GM12872 (cell line): ENCODE results near the gene CYTH3.

ENCODE experiments used
- TF ChIP-seq, protein P1 (sequence below): IDR thresholded peaks from 3 replicates; pipeline ENCODE4 v1.5.1; 2011; ENCODE audit warnings: low read depth, mild to moderate bottlenecking, low read length, moderate library complexity; ENCODE audit not compliant: insufficient read depth

Gene CYTH3

DNA sequence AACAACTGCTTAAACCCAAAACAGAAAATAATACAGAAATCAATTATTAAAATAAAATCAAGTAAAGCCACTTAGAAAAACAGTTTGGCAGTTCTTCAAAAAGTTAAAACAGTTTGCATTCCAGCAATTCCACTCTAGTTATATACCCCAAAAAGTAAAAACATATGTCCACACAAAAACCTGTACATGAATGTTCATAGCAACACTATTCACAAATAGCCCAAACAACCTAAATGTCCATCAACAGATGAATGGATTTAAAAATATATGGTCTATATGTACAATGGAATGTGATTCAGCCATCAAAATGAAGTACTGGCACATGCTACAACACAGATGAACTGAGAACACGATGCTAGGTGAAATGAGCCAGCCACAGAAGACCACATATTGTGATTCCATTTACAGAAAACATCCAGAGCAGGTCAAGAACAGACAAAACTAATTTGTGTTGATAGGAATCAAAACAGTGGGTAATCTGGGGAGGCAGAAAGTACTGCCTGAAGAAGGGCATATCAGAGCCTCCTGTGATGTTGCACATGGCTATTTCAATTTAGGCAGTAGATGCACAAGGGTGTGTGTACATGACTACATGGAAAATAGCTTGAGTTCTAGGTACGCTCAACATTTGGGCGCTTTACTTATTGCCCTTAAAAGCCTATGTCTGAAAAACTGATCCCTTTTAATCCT, 66.3 kb downstream of the CYTH3 start:
- TF ChIP-seq, protein P1, sequence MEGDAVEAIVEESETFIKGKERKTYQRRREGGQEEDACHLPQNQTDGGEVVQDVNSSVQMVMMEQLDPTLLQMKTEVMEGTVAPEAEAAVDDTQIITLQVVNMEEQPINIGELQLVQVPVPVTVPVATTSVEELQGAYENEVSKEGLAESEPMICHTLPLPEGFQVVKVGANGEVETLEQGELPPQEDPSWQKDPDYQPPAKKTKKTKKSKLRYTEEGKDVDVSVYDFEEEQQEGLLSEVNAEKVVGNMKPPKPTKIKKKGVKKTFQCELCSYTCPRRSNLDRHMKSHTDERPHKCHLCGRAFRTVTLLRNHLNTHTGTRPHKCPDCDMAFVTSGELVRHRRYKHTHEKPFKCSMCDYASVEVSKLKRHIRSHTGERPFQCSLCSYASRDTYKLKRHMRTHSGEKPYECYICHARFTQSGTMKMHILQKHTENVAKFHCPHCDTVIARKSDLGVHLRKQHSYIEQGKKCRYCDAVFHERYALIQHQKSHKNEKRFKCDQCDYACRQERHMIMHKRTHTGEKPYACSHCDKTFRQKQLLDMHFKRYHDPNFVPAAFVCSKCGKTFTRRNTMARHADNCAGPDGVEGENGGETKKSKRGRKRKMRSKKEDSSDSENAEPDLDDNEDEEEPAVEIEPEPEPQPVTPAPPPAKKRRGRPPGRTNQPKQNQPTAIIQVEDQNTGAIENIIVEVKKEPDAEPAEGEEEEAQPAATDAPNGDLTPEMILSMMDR, result no peak

DNA sequence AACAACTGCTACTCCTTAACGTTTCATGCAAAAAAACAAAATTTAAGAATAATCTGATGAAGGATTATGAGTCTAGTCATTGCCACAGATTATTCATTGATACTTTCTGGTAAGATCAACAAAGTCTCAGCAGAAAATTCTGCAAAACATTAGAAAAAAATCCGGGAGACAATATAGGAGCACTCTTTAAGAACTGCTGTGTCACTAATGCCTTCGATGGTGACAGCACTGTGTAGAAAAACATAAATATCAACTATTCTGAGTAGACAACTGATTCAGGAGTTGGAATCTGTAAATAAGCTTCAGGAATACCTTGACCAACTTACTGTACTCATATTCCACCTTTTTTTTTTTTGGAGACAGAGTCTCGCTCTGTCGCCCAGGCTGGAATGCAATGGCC, 69.0 kb downstream of the CYTH3 start:
- TF ChIP-seq, protein P1, result no peak

DNA sequence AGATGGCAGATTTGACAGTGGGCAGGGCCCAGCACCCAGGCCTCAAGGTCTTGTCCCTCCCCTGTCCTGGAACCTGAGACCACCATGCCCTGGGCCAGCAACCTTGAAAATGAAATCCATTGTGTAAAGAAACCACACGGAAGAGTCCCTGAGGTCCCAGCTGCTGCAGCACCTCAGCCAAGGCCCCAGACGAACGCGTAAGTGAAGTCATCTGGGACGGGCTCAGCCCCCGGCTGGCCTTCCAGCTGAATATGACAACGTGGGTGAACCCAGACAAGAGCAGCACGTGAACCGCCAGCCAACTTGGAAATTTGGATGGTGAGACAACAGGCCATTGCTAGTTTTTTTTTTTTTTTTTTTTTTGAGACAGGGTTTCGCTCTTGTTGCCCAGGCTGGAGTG, 70.3 kb downstream of the CYTH3 start:
- TF ChIP-seq, protein P1, result no peak

DNA sequence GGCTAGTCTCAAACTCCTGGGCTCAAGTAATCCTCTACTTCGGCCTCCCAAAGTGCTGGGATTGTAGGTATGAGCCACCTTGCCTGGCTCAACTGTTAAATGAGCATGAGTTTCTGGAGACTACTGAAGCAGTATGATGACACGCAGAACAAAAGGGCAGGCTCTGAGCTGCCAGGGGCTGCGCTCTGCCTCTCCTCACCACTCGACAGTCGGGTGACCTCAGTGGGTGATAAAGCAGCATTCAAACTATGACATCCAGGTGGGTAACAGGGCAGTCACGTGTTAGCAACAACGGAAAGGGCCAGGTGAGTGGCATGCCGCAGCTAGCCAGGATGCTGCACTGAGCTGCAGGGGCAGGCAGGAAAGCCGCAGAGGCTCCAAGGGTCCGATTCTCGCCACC, 71.5 kb downstream of the CYTH3 start:
- TF ChIP-seq, protein P1, result no peak

DNA sequence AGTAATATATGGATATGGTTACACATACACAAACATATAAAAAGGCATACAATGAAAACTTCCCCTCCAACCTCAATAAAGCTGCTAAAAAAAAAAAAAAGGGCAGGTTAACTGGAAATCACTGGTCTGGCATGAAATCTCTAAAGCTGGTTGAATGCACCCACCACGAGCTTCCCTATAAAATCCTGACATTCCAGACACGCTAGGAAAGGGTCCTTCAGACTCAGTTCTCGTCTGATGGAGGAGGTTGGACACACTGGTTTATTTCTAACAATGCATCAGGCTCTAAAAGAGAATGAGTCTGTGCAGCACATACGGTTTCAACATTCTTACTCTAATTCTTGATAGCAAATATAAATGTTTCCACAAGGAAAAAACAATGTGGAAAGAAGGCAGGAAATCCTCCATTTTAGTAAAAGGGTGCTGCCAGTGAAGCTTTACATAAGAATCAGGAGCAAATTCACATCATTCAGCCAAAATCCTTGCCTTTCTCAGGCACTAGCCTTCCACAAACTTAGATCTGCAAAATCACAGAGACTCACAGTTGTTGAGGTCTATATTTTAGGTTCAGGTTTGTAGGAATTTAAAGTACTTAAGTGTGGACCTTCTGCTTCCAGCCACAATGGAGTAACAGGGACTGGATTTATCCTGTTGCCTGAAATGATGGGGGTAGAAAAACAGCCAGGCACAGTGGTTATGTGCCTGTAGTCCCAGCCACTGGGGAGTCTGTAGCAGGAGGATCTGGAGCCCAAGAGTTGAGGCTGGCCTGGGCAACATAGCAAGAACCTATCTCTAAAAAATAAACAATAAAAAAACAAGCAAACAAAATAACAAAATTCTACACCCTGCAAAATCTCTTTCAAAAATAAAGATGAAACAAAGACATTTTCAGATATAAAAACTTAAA, 73.5 kb downstream of the CYTH3 start:
- TF ChIP-seq, protein P1, result no peak

DNA sequence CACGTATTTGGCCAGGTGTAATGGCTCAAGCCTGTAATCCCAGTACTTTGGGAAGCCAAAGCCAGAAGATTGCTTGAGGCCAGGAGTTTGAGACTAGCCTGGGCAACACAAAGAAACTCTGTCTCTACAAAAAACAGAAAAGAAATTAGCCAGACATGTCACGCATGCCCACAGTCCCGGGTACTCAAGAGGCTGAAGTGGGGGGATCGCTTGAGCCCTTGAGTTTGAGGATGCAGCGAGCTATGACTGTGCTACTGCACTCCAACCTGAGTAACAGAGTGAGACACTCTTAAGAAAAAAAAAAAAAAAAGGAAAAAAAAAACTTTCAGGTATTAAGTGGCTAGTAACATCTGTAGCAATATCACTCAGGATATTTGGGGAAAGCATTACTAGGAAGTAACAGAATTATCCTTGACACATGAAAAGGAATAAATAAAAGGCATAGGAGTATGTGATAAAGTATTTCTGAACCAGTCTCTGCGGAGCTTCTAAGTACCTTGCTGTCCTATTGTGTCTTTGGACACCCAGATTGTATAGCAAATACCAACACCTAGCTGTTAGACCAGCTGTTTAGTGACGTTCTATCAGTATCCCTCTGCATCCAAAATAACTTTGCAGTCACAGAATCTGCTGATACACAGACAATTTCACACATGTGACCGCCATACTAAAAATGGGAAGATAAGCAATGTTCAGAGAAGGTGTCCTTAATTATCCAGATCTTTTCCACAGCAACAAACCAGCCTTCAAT, 74.4 kb downstream of the CYTH3 start:
- TF ChIP-seq, protein P1, result no peak

DNA sequence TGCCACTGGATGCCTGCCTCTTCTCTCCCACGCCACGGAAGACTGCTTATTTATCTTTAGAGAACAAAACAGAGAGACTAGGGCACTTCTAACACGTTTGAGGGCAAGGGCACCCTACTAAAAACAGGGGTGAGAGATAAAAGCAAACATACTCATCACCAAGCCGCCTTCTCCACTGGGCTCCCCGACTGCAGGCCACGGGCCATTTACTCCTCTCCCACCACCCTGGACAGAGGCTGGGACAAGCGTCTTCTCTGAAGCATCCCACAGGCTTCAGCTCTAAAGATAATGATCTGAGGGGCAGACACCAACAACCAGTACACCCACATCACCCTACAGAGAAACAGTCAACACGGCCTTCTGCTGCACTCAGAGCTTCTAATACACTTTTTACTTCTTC, 78.7 kb downstream of the CYTH3 start:
- TF ChIP-seq, protein P1, result no peak
